M059J (cell line): Measurements from ENCODE around the gene EMC10. TPM values are rescaled to one million over a fixed set of nuclear protein-coding genes. Genes with fewer than 3 reads are reported as not detected.

Experiments
- total RNA-seq: library from RNA; depleted of rRNA; stranded (reverse); fragments of >200 nt; shearing (Covaris generic); gene quantifications from 2 replicates; pipeline ENCODE4 v1.2.3, GENCODE V29; 2014; rRNA removed

EMC10 gene
- total RNA-seq, 1 experiment from 2014 or later: 68.1 TPM

Other genes with a start within 250 kb of the EMC10 start
- gene KCNC3, start 147.1 kb upstream of the EMC10 start, total RNA-seq: not detected in 2 replicates
- 0.12 and 0.15 TPM in 2 replicates for gene NAPSA, start 110.9 kb upstream of the EMC10 start, total RNA-seq
- gene NR1H2, start 100.0 kb upstream of the EMC10 start, total RNA-seq: 74.0 and 116 TPM in 2 replicates
- gene POLD1, start 92.2 kb upstream of the EMC10 start, total RNA-seq: 22.9 and 50.7 TPM in 2 replicates
- gene SPIB, start 57.6 kb upstream of the EMC10 start, total RNA-seq: not detected in 2 replicates
- not detected in 2 replicates for gene MYBPC2, start 43.6 kb upstream of the EMC10 start, total RNA-seq
- gene GARIN5A, start 341 bp downstream of the EMC10 start, total RNA-seq: 0.20 and 1.1 TPM in 2 replicates
- gene JOSD2, start 34.7 kb downstream of the EMC10 start, total RNA-seq: 9.4 and 33.7 TPM in 2 replicates
- not detected in 2 replicates for gene ASPDH, start 37.4 kb downstream of the EMC10 start, total RNA-seq
- not detected in 2 replicates for gene LRRC4B, start 91.9 kb downstream of the EMC10 start, total RNA-seq
- gene SYT3, start 163.4 kb downstream of the EMC10 start, total RNA-seq: not detected in 2 replicates
- gene C19orf81, start 172.9 kb downstream of the EMC10 start, total RNA-seq: 1.0 and 4.9 TPM in 2 replicates
- 0.15 TPM in 2 replicates for gene SHANK1, start 243.3 kb downstream of the EMC10 start, total RNA-seq
- 6.1 and 10.0 TPM in 2 replicates for gene CLEC11A, start 246.9 kb downstream of the EMC10 start, total RNA-seq